Caco-2 (cell line): ENCODE measurements around the gene TUBGCP6. TPM values are rescaled to one million over a fixed set of nuclear protein-coding genes. Genes with fewer than 3 reads are reported as not detected.
A peak's percentile ranks its signal among the peaks of the same experiment; 100 is the strongest.

Experiments used
- BruUV-seq: library from RNA; stranded (reverse); fragments of 400-500 nt; replicated peaks from 2 replicates; lab custom pipeline; 2021; lab: Mats Ljungman, UMichigan
- CTCF ChIA-PET: fragments of 300-600 bp; sonication (Branson Sonifier 250); formaldehyde crosslinking; loops from one replicate; lab custom pipeline; 2022; ENCODE audit warnings: antibody characterized with exemption; lab: Charles Lee
- POLR2A ChIA-PET: fragments of 300-600 bp; sonication (Branson Sonifier 250); formaldehyde crosslinking; loops from one replicate; lab custom pipeline; 2022; ENCODE audit warnings: antibody characterized with exemption; lab: Charles Lee
- DNase-seq, 2 experiments: peaks; one replicate each; pipeline versions ENCODE4 v3.0.0 to v3.0.0-alpha.2; 2020 to 2022
- H3K27me3 ChIP-seq: replicated peaks from 2 replicates; pipeline ENCODE4 v1.6.0; 2011; ENCODE audit warnings: low read length; ENCODE audit not compliant: control insufficient read depth, insufficient read depth
- H3K36me3 ChIP-seq: 2 replicates; pipeline ENCODE4 v1.5.1; 2011; ENCODE audit warnings: low read length; ENCODE audit not compliant: control insufficient read depth, insufficient read depth
- H3K4me1 ChIP-seq: fragments of 250-450 bp; sonication (Bioruptor Pico); 2 replicates; pipeline ENCODE4 v1.5.1; 2020; ENCODE audit warnings: mild to moderate bottlenecking
- H3K4me3 ChIP-seq: 2 replicates; pipeline ENCODE4 v1.5.1; 2011; ENCODE audit warnings: low read depth, mild to moderate bottlenecking, control low read depth, low read length
- H3K9me3 ChIP-seq: fragments of 250-450 bp; sonication (Bioruptor Pico); 2 replicates; pipeline ENCODE4 v1.5.1; 2020; ENCODE audit warnings: mild to moderate bottlenecking, moderate library complexity
- H3K27ac Mint-ChIP-seq: one replicate; pipeline ENCODE4 v1.8.0; 2022; ENCODE audit warnings: mixed read lengths; ENCODE audit not compliant: unreplicated experiment
- H3K27me3 Mint-ChIP-seq: one replicate; pipeline ENCODE4 v1.8.0; 2022; ENCODE audit warnings: mixed read lengths; ENCODE audit not compliant: insufficient read depth, unreplicated experiment
- H3K36me3 Mint-ChIP-seq: one replicate; pipeline ENCODE4 v1.8.0; 2022; ENCODE audit warnings: mild to moderate bottlenecking, mixed read lengths; ENCODE audit not compliant: insufficient read depth, unreplicated experiment
- H3K4me1 Mint-ChIP-seq: one replicate; pipeline ENCODE4 v1.8.0; 2022; ENCODE audit warnings: low read depth, mixed read lengths; ENCODE audit not compliant: unreplicated experiment
- H3K4me3 Mint-ChIP-seq: one replicate; pipeline ENCODE4 v1.8.0; 2022; ENCODE audit warnings: mild to moderate bottlenecking, moderate library complexity, mixed read lengths; ENCODE audit not compliant: unreplicated experiment
- H3K9me3 Mint-ChIP-seq: one replicate; pipeline ENCODE4 v1.8.0; 2022; ENCODE audit warnings: mixed read lengths; ENCODE audit not compliant: unreplicated experiment
- intact Hi-C: fragments of 100-400 bp; cut with micrococcal nuclease; formaldehyde crosslinking; loops from one replicate; pipeline ENCODE4 v1.10.0; 2022; ENCODE audit not compliant: unreplicated experiment
- total RNA-seq: library from RNA; stranded (reverse); gene quantifications from 2 replicates; pipeline ENCODE4 v1.2.3, GENCODE V29; 2022
- TF ChIP-seq, protein P1 (sequence below), 2 experiments: fragments of 200-600 bp in 1 of 2; IDR thresholded peaks; 1 replicate in 1 of 2; 2 replicates in 1 of 2; pipeline versions ENCODE4 v1.5.1 to v1.8.0; 2011 to 2022; ENCODE audit warnings: antibody characterized with exemption in 1 of 2, control low read depth in 1 of 2, inconsistent platforms in 1 of 2, low read depth in 1 of 2, low read length in 1 of 2, mild to moderate bottlenecking in 1 of 2, moderate library complexity in 1 of 2; ENCODE audit not compliant: insufficient read depth in 1 of 2, severe bottlenecking in 1 of 2, unreplicated experiment in 1 of 2

The TUBGCP6 gene
- total RNA-seq, 1 experiment from 2014 or later: 29.3 TPM

DNA sequence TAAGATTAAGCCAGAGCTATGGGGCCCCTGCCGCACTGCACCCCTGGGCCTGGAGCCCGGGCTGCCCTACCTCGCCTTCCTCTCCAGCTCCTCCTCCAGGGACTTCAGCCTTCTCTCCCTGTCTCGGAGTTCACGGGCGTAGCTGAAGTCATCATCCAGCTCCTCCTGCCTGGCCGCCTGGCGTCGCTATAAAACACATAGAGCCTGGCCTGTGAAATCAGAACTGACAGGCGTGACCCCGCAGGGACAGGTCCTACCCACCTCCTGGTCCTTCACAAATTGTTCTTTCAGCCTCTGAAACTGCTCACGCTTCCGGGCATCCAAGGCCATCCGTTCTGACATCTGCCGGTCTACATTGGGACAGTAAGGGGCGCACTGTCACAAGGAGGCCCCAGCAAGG is 20.8 kb downstream of the TUBGCP6 start:
- no peaks in the 10 kb centered on the region for H3K4me1 Mint-ChIP-seq
- intact Hi-C loops: no loop called here
- H3K9me3 ChIP-seq: no peaks in the 10 kb centered on the region
- TF ChIP-seq, protein P1, sequence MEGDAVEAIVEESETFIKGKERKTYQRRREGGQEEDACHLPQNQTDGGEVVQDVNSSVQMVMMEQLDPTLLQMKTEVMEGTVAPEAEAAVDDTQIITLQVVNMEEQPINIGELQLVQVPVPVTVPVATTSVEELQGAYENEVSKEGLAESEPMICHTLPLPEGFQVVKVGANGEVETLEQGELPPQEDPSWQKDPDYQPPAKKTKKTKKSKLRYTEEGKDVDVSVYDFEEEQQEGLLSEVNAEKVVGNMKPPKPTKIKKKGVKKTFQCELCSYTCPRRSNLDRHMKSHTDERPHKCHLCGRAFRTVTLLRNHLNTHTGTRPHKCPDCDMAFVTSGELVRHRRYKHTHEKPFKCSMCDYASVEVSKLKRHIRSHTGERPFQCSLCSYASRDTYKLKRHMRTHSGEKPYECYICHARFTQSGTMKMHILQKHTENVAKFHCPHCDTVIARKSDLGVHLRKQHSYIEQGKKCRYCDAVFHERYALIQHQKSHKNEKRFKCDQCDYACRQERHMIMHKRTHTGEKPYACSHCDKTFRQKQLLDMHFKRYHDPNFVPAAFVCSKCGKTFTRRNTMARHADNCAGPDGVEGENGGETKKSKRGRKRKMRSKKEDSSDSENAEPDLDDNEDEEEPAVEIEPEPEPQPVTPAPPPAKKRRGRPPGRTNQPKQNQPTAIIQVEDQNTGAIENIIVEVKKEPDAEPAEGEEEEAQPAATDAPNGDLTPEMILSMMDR (IDR thresholded peaks at IDR 0.05; ENCODE audit: insufficient read depth in 1 of 2, low read depth in 1 of 2, low read length in 1 of 2, severe bottlenecking in 1 of 2, unreplicated experiment in 1 of 2): no peak
- DNase-seq: no peak
- ChIA-PET POLR2A (no interaction called here), CTCF (no interaction called here)
- BruUV-seq: no TSS peak
- H3K9me3 Mint-ChIP-seq: no peaks in the 10 kb centered on the region
- H3K36me3 ChIP-seq: no peaks in the 10 kb centered on the region; the same call in 1 of the 2 replicates
- no peak overlapping the region for H3K4me3 ChIP-seq
- no peak overlapping the region for H3K4me3 Mint-ChIP-seq
- no peaks in the 10 kb centered on the region for H3K27me3 ChIP-seq
- no peaks in the 10 kb centered on the region for H3K4me1 ChIP-seq
- no peak overlapping the region for H3K27ac Mint-ChIP-seq
- H3K27me3 Mint-ChIP-seq: no peaks in the 10 kb centered on the region
- H3K36me3 Mint-ChIP-seq: peaks cover 24% of the 10 kb centered on the region

- Mint-ChIP-seq H3K4me3 (no peak overlapping the region), H3K27ac (no peak overlapping the region), H3K9me3 (no peaks in the 10 kb centered on the region), H3K36me3 (peaks cover 31% of the 10 kb centered on the region), H3K27me3 (no peaks in the 10 kb centered on the region), H3K4me1 (no peaks in the 10 kb centered on the region)
- CTCF ChIA-PET: no interaction called here
- no TSS peak for BruUV-seq
- Histone ChIP-seq H3K36me3 (no peaks in the 10 kb centered on the region; the same call in 1 of the 2 replicates), H3K4me1 (no peaks in the 10 kb centered on the region), H3K9me3 (no peaks in the 10 kb centered on the region), H3K27me3 (no peaks in the 10 kb centered on the region), H3K4me3 (no peak overlapping the region)
- TF ChIP-seq, protein P1 (IDR thresholded peaks at IDR 0.05; ENCODE audit: insufficient read depth in 1 of 2, low read depth in 1 of 2, low read length in 1 of 2, severe bottlenecking in 1 of 2, unreplicated experiment in 1 of 2): no peak
- DNase-seq: peak in 1 of 2 experiments; percentile 29
- intact Hi-C loops: no loop called here
- POLR2A ChIA-PET: no interaction called here
Measured at GRCh38 chr22:50222508-50222907, 22.3 kb downstream of the TUBGCP6 start.

GRCh38 chr22:50221410-50222300 is 23.2 kb downstream of the TUBGCP6 start:
- H3K36me3 Mint-ChIP-seq: peaks cover 36% of the 10 kb centered on the region
- Histone ChIP-seq H3K4me1 (no peaks in the 10 kb centered on the region), H3K36me3 (no peaks in the 10 kb centered on the region; the same call in 1 of the 2 replicates), H3K27me3 (no peaks in the 10 kb centered on the region), H3K4me3 (no peak overlapping the region), H3K9me3 (no peaks in the 10 kb centered on the region)
- intact Hi-C loops: no loop called here
- no peaks in the 10 kb centered on the region for H3K4me1 Mint-ChIP-seq
- TF ChIP-seq, protein P1 (IDR thresholded peaks at IDR 0.05; ENCODE audit: insufficient read depth in 1 of 2, low read depth in 1 of 2, low read length in 1 of 2, severe bottlenecking in 1 of 2, unreplicated experiment in 1 of 2): no peak
- H3K27me3 Mint-ChIP-seq: no peaks in the 10 kb centered on the region
- no peaks in the 10 kb centered on the region for H3K9me3 Mint-ChIP-seq
- H3K4me3 Mint-ChIP-seq: no peak overlapping the region
- no TSS peak for BruUV-seq
- no peak overlapping the region for H3K27ac Mint-ChIP-seq
- DNase-seq: peak in 1 of 2 experiments; percentile 28
- ChIA-PET POLR2A (no interaction called here), CTCF (no interaction called here)
